GM12864 (cell line): ENCODE measurements around the gene RXRA.

Experiments
- DNase-seq: peaks from one replicate; pipeline ENCODE4 v3.0.0-alpha.2; 2011; ENCODE audit warnings: low read depth
- H3K4me3 ChIP-seq: 2 replicates; pipeline ENCODE4 v1.5.1; 2011; ENCODE audit warnings: mild to moderate bottlenecking, low read depth, low read length, control low read depth
- TF ChIP-seq, protein P1 (sequence below): IDR thresholded peaks from 2 replicates; pipeline ENCODE4 v1.5.1; 2011; ENCODE audit warnings: low read depth, mild to moderate bottlenecking, moderate library complexity, low read length, control low read depth, inconsistent platforms; ENCODE audit errors: missing control alignments

The RXRA gene

GRCh38 chr9:134436911-134437310, 110.7 kb downstream of the RXRA start:
- TF ChIP-seq, protein P1, sequence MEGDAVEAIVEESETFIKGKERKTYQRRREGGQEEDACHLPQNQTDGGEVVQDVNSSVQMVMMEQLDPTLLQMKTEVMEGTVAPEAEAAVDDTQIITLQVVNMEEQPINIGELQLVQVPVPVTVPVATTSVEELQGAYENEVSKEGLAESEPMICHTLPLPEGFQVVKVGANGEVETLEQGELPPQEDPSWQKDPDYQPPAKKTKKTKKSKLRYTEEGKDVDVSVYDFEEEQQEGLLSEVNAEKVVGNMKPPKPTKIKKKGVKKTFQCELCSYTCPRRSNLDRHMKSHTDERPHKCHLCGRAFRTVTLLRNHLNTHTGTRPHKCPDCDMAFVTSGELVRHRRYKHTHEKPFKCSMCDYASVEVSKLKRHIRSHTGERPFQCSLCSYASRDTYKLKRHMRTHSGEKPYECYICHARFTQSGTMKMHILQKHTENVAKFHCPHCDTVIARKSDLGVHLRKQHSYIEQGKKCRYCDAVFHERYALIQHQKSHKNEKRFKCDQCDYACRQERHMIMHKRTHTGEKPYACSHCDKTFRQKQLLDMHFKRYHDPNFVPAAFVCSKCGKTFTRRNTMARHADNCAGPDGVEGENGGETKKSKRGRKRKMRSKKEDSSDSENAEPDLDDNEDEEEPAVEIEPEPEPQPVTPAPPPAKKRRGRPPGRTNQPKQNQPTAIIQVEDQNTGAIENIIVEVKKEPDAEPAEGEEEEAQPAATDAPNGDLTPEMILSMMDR, result no peak
- no peak for DNase-seq
- H3K4me3 ChIP-seq, result no peak overlapping the region

DNA sequence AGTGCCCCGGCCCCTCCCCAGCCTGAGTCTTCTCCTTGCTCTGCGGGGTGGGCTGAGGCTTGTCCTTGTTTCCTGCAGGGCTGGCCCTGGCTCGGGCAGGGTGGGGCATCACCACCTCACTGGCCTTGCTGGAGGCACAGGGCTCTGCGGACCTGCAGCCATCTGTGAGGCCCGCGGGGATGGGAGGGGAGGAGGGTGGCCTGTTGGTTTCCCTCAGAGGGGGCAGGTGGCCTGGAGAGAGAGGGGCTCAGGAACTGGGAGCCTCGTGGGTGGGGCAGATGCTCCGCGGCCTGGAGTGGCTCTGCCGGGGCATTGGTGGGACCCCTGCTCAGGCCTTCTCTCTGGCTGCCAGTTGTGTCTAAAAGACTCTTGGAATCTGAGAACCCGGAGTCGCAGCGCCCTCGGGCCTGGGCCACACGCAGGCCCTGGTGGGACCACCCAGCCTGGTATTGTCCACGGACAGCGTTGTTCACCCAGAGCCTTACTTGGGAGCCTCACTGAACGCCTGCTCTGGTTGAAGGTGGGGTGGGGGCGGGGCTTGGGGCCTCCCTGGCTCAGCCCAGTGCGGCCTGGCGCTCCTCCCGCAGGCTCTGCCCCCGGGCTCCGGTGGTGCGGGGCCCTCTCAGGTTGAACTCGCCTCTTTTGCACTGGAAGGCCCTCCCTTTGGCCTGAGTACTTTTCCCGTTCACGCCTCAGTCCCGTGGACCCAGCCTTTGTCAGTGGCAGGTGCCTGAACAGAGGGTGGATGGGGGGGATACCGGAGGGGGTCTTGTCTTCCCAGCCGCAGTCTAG, 111.3 kb downstream of the RXRA start:
- no peak for DNase-seq
- no peak overlapping the region for H3K4me3 ChIP-seq
- TF ChIP-seq, protein P1, result no peak

DNA sequence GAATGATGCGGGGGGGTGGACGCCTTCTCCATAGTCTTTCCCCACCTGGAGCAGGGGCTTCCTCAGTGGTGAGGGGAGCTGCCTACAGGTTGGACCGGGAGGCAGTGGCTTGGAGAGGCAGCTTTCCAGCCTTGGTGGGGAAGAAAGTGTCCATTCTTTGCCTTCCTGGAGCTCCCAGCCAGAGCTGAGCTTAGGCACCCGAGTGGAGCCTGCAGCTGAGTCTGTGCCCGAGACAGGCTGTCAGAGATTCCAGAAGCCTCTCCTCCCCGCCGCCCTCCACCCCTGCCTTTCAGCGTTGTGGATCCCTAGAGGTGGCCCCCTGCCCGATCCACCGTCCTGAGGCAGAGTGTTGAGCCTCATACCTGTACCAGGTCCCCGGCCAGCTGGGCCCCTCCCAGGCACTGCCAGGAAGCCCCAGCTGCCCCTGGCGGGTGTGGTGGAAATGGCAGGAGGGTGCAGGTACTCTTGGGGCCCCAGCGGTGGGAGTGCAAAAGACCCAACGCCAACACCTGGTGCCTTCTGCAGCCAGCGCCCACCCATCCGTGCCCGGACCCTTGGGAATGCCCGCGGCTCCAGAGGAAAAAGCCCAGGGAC, 112.0 kb downstream of the RXRA start:
- TF ChIP-seq, protein P1, result peak; percentile 58
- no peak for DNase-seq
- no peak overlapping the region for H3K4me3 ChIP-seq

GRCh38 chr9:134439368-134439784, 113.1 kb downstream of the RXRA start:
- TF ChIP-seq, protein P1, result no peak
- DNase-seq, result no peak
- H3K4me3 ChIP-seq, result no peak overlapping the region

- TF ChIP-seq, protein P1, result no peak
- DNase-seq, result no peak
- no peak overlapping the region for H3K4me3 ChIP-seq
Observed at GRCh38 chr9:134440636-134441226, 114.5 kb downstream of the RXRA start.

DNA sequence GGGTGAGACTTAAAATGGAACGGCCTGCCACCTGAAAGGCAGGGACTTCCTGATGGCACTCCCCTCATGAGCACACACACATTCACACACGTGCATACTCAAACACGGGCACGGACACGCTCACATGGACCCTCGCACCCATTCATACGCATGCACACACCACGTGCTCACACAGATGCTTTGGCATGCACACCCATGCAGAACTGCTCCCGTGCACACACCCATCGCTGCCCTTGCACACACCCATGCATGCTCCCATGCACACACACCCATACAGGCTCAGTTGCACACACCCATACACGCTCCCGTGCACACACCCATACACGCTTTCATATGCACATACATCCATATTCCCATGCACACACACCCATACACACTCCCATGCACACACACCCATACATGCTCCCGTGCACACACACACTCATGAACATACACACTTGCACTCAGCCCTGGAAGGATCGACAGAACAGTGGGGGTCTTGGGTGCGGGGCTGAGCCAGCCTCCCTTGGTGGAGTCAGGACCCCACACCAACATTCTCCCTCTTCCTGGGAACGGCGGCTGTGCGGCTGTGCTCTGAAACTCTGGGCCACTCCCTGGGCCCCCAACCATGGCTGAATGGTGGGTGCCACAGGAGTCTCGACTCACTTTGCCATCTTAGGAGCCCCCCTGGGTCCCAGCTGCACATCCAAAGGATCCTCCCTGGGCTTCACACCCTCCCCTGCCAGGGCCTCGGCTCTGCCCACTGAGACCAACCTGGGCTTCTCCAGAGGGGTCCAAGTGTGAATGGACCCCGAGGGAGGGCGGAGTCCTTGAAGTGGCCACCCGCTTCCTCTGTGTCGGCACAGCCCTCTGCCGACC, 115.2 kb downstream of the RXRA start:
- no peak for DNase-seq
- H3K4me3 ChIP-seq, result no peak overlapping the region
- TF ChIP-seq, protein P1, result no peak
